ENCODE results near the gene ATP5PD.

Gene ATP5PD

GRCh38 chr17:74995847-74996246 is 50.9 kb downstream of the ATP5PD start:
- H3K4me3 ChIP-seq (ENCODE audit: low read length) = no peak overlapping the region
- H3K9ac ChIP-seq (ENCODE audit: low read length) = no peak overlapping the region
- no peaks in the 10 kb centered on the region for H3F3A ChIP-seq (ENCODE audit: insufficient read depth, low read length)
- H3K27ac ChIP-seq (ENCODE audit: low read length) = no peak overlapping the region
- TF ChIP-seq, protein P1, sequence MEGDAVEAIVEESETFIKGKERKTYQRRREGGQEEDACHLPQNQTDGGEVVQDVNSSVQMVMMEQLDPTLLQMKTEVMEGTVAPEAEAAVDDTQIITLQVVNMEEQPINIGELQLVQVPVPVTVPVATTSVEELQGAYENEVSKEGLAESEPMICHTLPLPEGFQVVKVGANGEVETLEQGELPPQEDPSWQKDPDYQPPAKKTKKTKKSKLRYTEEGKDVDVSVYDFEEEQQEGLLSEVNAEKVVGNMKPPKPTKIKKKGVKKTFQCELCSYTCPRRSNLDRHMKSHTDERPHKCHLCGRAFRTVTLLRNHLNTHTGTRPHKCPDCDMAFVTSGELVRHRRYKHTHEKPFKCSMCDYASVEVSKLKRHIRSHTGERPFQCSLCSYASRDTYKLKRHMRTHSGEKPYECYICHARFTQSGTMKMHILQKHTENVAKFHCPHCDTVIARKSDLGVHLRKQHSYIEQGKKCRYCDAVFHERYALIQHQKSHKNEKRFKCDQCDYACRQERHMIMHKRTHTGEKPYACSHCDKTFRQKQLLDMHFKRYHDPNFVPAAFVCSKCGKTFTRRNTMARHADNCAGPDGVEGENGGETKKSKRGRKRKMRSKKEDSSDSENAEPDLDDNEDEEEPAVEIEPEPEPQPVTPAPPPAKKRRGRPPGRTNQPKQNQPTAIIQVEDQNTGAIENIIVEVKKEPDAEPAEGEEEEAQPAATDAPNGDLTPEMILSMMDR (IDR thresholded peaks at IDR 0.05; ENCODE audit: low read length) = no peak
- TF ChIP-seq EZH2 (optimal IDR thresholded peaks at IDR 0.05; ENCODE audit: low read depth, low read length) (no peak), EZH2phosphoT487 (IDR thresholded peaks at IDR 0.05; ENCODE audit: low read length) (no peak)
- H3K4me2 ChIP-seq (ENCODE audit: low read depth, low read length) = no peak overlapping the region
- H4K20me1 ChIP-seq (ENCODE audit: insufficient read depth, low read length) = no peaks in the 10 kb centered on the region
- DNase-seq = no peak
- H3K79me2 ChIP-seq (ENCODE audit: low read length) = no peaks in the 10 kb centered on the region
- no peak overlapping the region for H2AFZ ChIP-seq (ENCODE audit: low read length)
- no peaks in the 10 kb centered on the region for H3K4me1 ChIP-seq (ENCODE audit: low read length)
- no peaks in the 10 kb centered on the region for H3K9me3 ChIP-seq (replicated peaks; ENCODE audit: insufficient read depth, low read length)
- peaks cover 4% of the 10 kb centered on the region; the same call in 1 of the 2 replicates for H3K27me3 ChIP-seq (replicated peaks; ENCODE audit: insufficient read depth, low read length)
- H3K36me3 ChIP-seq (replicated peaks; ENCODE audit: insufficient read depth, low read length) = no peaks in the 10 kb centered on the region
- no peaks in the 10 kb centered on the region for H3K9me2 ChIP-seq (replicated peaks; ENCODE audit: insufficient read depth, low read length)

DNA sequence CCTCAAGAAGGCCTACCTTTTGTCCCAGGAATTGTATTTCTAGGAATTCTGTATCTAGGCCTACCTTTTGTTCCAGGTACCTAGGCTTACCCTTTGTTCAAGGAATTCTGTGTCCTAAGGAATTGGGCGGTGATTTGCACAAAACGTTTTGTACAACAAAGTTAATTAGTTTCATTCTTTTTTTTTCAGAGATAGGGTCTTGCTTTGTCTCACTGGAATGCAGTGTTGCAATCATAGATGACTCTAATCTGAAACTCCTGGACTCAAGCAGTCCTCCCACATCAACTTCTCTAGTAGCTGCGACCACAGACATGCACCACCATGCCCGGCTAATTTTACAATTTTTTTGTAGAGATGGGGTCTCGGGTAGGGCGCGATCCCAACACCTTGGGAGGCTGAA is 52.3 kb downstream of the ATP5PD start:
- no peaks in the 10 kb centered on the region for H4K20me1 ChIP-seq (ENCODE audit: insufficient read depth, low read length)
- no peak overlapping the region for H3K4me2 ChIP-seq (ENCODE audit: low read depth, low read length)
- H3K9me3 ChIP-seq (replicated peaks; ENCODE audit: insufficient read depth, low read length) = no peaks in the 10 kb centered on the region
- H3K9me2 ChIP-seq (replicated peaks; ENCODE audit: insufficient read depth, low read length) = no peaks in the 10 kb centered on the region
- peaks cover 16% of the 10 kb centered on the region for H3K27me3 ChIP-seq (replicated peaks; ENCODE audit: insufficient read depth, low read length)
- H3K79me2 ChIP-seq (ENCODE audit: low read length) = no peaks in the 10 kb centered on the region
- no peak overlapping the region for H3K4me3 ChIP-seq (ENCODE audit: low read length)
- DNase-seq = no peak
- no peak overlapping the region for H2AFZ ChIP-seq (ENCODE audit: low read length)
- no peak overlapping the region for H3K27ac ChIP-seq (ENCODE audit: low read length)
- no peaks in the 10 kb centered on the region for H3K4me1 ChIP-seq (ENCODE audit: low read length)
- TF ChIP-seq EZH2phosphoT487 (IDR thresholded peaks at IDR 0.05; ENCODE audit: low read length) = no peak
- TF ChIP-seq EZH2 (optimal IDR thresholded peaks at IDR 0.05; ENCODE audit: low read depth, low read length) = no peak
- TF ChIP-seq, protein P1 (IDR thresholded peaks at IDR 0.05; ENCODE audit: low read length) = no peak
- H3F3A ChIP-seq (ENCODE audit: insufficient read depth, low read length) = no peaks in the 10 kb centered on the region
- no peak overlapping the region for H3K9ac ChIP-seq (ENCODE audit: low read length)
- H3K36me3 ChIP-seq (replicated peaks; ENCODE audit: insufficient read depth, low read length) = no peaks in the 10 kb centered on the region

DNA sequence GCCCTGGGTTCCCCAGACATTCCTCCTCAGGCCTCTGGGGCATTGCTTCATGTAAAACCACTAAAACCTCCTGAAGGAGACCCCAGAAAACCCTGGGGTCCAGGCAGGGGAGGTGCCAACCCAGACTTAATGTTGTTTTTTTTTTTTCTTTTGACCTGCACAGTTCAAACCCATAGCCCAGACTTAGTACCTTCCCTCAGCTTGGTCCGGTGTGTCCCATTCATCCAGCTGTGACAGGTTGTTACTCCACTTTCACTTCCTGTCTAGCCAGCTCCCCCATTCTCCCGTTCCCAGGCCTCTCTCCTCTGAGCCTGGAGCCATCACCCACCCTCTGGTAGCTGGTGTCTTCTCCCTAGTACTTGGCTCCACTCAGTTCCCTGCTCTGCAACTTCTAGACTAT is 54.5 kb downstream of the ATP5PD start:
- no peak for DNase-seq
- Histone ChIP-seq H3K36me3 (replicated peaks; ENCODE audit: insufficient read depth, low read length) (no peaks in the 10 kb centered on the region), H3K9ac (ENCODE audit: low read length) (no peak overlapping the region), H3K27me3 (replicated peaks; ENCODE audit: insufficient read depth, low read length) (peaks cover 30% of the 10 kb centered on the region), H3K79me2 (ENCODE audit: low read length) (no peaks in the 10 kb centered on the region), H3K9me2 (replicated peaks; ENCODE audit: insufficient read depth, low read length) (no peaks in the 10 kb centered on the region), H2AFZ (ENCODE audit: low read length) (no peak overlapping the region), H3K4me2 (ENCODE audit: low read depth, low read length) (no peak overlapping the region), H3K9me3 (replicated peaks; ENCODE audit: insufficient read depth, low read length) (no peaks in the 10 kb centered on the region), H3K27ac (ENCODE audit: low read length) (no peak overlapping the region), H4K20me1 (ENCODE audit: insufficient read depth, low read length) (no peaks in the 10 kb centered on the region), H3K4me3 (ENCODE audit: low read length) (no peak overlapping the region), H3K4me1 (ENCODE audit: low read length) (no peaks in the 10 kb centered on the region), H3F3A (ENCODE audit: insufficient read depth, low read length) (no peaks in the 10 kb centered on the region)
- TF ChIP-seq, protein P1 (IDR thresholded peaks at IDR 0.05; ENCODE audit: low read length) = no peak
- no peak for TF ChIP-seq EZH2 (optimal IDR thresholded peaks at IDR 0.05; ENCODE audit: low read depth, low read length)
- no peak for TF ChIP-seq EZH2phosphoT487 (IDR thresholded peaks at IDR 0.05; ENCODE audit: low read length)
